SJSA1 (cell line): ENCODE data around the gene USP27X. TPM values are rescaled to one million over a fixed set of nuclear protein-coding genes. Genes with fewer than 3 reads are reported as not detected.
A peak's percentile ranks its signal among the peaks of the same experiment; 100 is the strongest.

Source experiments
- DNase-seq, 2 experiments: peaks; one replicate each; pipeline ENCODE4 v3.0.0-alpha.2; 2015 to 2020; ENCODE audit warnings: low spot score in 2 of 2, low read depth in 1 of 2
- H3K27ac ChIP-seq: fragments of 250-450 bp; sonication (Bioruptor Pico); 2 replicates; pipeline ENCODE4 v1.5.1; 2020; ENCODE audit warnings: mild to moderate bottlenecking, moderate library complexity
- H3K27me3 ChIP-seq: fragments of 250-450 bp; sonication (Bioruptor Pico); replicated peaks from 2 replicates; pipeline ENCODE4 v1.5.1; 2020; ENCODE audit warnings: mild to moderate bottlenecking, moderate library complexity
- H3K36me3 ChIP-seq: fragments of 250-450 bp; sonication (Bioruptor Pico); 2 replicates; pipeline ENCODE4 v1.5.1; 2020; ENCODE audit warnings: mild to moderate bottlenecking
- H3K4me1 ChIP-seq: fragments of 250-450 bp; sonication (Bioruptor Pico); replicated peaks from 2 replicates; pipeline ENCODE4 v1.6.1; 2021; ENCODE audit warnings: mild to moderate bottlenecking
- H3K4me3 ChIP-seq: fragments of 250-450 bp; sonication (Bioruptor Pico); 2 replicates; pipeline ENCODE4 v1.5.1; 2020; ENCODE audit warnings: mild to moderate bottlenecking
- H3K9me3 ChIP-seq: fragments of 250-450 bp; sonication (Bioruptor Pico); replicated peaks from 2 replicates; pipeline ENCODE4 v1.5.1; 2020; ENCODE audit warnings: mild to moderate bottlenecking
- total RNA-seq: library from RNA; depleted of rRNA; stranded (reverse); fragments of >200 nt; shearing (Covaris generic); gene quantifications from 2 replicates; pipeline ENCODE4 v1.2.3, GENCODE V29; 2014; rRNA removed

USP27X gene
- total RNA-seq, 1 experiment from 2014 or later, result 0.87 TPM

GRCh38 chrX:49915361-49916222, 36.3 kb downstream of the USP27X start:
- no peaks in the 10 kb centered on the region for H3K27me3 ChIP-seq
- H3K4me3 ChIP-seq, result no peak overlapping the region
- H3K36me3 ChIP-seq, result no peaks in the 10 kb centered on the region
- H3K4me1 ChIP-seq, result no peaks in the 10 kb centered on the region
- H3K27ac ChIP-seq, result no peak overlapping the region
- peak; percentile 21 to 32 for DNase-seq
- H3K9me3 ChIP-seq, result no peaks in the 10 kb centered on the region

- DNase-seq, result peak; percentile 1 to 32
- no peak overlapping the region for H3K27ac ChIP-seq
- 0 out of 2 replicates have a peak, but pooled peaks cover 3% of the 10 kb centered on the region for H3K4me1 ChIP-seq
- H3K27me3 ChIP-seq, result no peaks in the 10 kb centered on the region
- H3K36me3 ChIP-seq, result no peaks in the 10 kb centered on the region
- no peak overlapping the region for H3K4me3 ChIP-seq
- no peaks in the 10 kb centered on the region for H3K9me3 ChIP-seq
These were observed 40.3 kb downstream of the USP27X start for GRCh38 chrX:49919617-49920016.

DNA sequence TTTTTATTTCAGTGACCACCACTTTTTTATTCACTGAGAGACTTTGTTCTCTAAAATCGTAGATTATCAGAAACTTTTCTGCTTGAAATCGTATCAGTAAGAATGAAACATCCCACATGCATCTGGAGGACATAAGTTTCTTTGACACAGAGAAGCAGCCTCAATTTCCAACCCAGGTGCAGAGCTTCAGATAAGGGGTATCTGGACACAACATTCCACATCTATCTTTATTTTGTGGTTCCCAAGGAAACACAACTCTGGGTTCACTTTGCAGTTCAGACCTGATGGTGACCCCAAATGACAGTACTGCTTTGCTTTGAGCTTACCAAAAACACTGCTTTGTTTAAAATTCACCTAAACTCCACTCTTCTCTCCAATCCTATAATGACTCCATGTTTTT, 41.8 kb downstream of the USP27X start:
- H3K27ac ChIP-seq, result no peak overlapping the region
- H3K4me3 ChIP-seq, result no peak overlapping the region
- H3K9me3 ChIP-seq, result no peaks in the 10 kb centered on the region
- H3K4me1 ChIP-seq, result 0 out of 2 replicates have a peak, but pooled peaks cover 3% of the 10 kb centered on the region
- no peaks in the 10 kb centered on the region for H3K36me3 ChIP-seq
- H3K27me3 ChIP-seq, result no peaks in the 10 kb centered on the region
- no peak for DNase-seq

DNA sequence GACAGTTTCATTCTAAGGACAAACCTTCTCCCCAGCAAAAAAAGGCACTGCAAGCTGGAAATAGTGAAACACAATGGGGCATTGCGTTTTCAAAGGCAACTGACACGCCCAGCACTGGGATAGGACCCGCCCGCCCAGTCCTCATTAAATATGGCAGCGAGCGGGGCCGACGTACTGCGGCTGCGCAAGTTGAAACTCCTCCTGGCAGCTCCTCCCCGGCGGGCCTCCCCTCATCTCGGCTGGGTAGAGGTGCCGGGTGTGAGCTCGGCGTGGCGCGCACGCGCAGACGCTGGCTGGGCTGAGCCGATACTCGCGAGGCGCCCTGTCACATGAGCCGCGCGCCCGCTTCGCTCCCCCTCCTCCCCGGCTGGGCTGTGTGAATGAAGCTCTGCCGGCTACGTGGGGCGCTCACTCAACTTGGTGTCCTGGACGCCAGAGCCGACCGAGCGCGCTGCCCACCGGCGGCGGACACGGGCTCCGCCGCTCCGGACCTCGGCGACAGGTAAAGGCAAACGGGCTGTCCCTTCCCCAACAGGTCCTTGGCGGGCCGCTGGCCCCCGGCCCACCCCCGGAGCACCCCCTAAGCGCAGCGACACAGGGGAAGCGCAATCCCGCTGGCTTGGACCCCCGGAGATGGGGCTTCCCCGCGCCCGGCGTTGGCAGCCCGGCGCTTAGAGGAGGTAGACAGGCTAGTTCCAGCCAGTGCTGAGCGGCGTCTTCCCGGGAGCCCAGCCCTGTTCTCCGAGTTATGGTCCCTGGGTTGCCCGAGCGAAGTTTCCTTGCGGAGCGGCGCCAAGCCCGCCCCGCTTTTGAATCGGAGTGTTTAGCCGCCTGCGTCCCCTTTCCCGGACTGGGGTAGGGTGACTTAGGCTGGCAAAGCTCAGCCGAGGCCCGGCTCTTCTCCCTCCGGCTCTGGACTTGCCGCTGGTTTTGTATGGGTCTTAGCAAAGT, 43.3 kb downstream of the USP27X start, which contains the start of gene CLCN5:
CLCN5 (plus strand) TSS at position 306 of the 951 bp plus-strand sequence. CDS start 2,703 bp downstream, outside the sequence.
- H3K27me3 ChIP-seq, result no peaks in the 10 kb centered on the region
- DNase-seq, result peak; percentile 88 to 93
- H3K36me3 ChIP-seq, result no peaks in the 10 kb centered on the region
- H3K4me3 ChIP-seq, result peak within 1 kb of the TSS; percentile 55
- no peak within 1 kb of the TSS for H3K27ac ChIP-seq
- 0 out of 2 replicates have a peak, but pooled peaks cover 3% of the 10 kb centered on the region for H3K4me1 ChIP-seq
- no peaks in the 10 kb centered on the region for H3K9me3 ChIP-seq

DNA sequence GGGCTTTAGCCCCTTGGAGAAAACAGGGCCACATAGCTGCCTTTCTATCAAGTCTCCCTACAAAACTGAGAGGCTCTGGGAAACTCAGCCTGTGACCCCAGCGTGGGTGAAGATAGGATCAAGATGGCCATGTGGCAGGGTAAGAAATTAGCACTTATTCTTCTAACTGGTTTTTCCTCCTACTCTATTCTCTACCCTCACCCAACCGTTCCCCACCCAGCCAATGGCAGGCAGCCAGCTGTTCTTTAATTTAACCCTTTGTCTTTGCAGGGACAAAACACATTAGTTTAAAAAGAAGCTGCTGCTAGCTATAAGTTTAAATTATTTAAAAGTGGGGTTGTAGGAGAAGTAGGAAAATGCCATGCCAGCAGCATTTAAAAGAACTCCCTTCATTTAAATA, 45.9 kb downstream of the USP27X start:
- H3K4me3 ChIP-seq, result no peak overlapping the region
- no peak for DNase-seq
- 0 out of 2 replicates have a peak, but pooled peaks cover 3% of the 10 kb centered on the region for H3K4me1 ChIP-seq
- no peaks in the 10 kb centered on the region for H3K9me3 ChIP-seq
- no peak overlapping the region for H3K27ac ChIP-seq
- H3K36me3 ChIP-seq, result no peaks in the 10 kb centered on the region
- no peaks in the 10 kb centered on the region for H3K27me3 ChIP-seq

- no peaks in the 10 kb centered on the region for H3K36me3 ChIP-seq
- H3K27ac ChIP-seq, result no peak overlapping the region
- H3K4me1 ChIP-seq, result no peaks in the 10 kb centered on the region
- H3K27me3 ChIP-seq, result no peaks in the 10 kb centered on the region
- H3K4me3 ChIP-seq, result no peak overlapping the region
- no peak for DNase-seq
- H3K9me3 ChIP-seq, result no peaks in the 10 kb centered on the region
These were observed 50.8 kb downstream of the USP27X start for GRCh38 chrX:49930039-49930438.

Other genes with a start within 250 kb of the USP27X start
- not detected in 2 replicates for gene PAGE1, start 183.5 kb upstream of the USP27X start, total RNA-seq
- not detected in 2 replicates for gene PAGE4, start 50.2 kb upstream of the USP27X start, total RNA-seq
- gene CLCN5, start 43.1 kb downstream of the USP27X start, total RNA-seq, result 2.0 and 3.5 TPM in 2 replicates